Ovary (tissue), 9 donors: Measurements from ENCODE around the gene CYB561. TPM values are rescaled to one million over a fixed set of nuclear protein-coding genes. Genes with fewer than 3 reads are reported as not detected.
"Not testable (repeated sequence)": the region's sequence is repeated elsewhere in the genome, so short reads cannot be mapped to it uniquely, and the experiment has no call there.

ENCODE experiments used
- DNase-seq, 5 donors: peaks; one replicate each; pipeline ENCODE4 v3.0.0-alpha.2; 2019 to 2020
- H3K27ac ChIP-seq, 2 donors: fragments of 200-600 bp; one replicate each; pipeline versions ENCODE4 v1.5.1 to v1.8.0; 2019 to 2022
- H3K27me3 ChIP-seq: fragments of 200-600 bp; one replicate; pipeline ENCODE4 v1.8.0; 2022
- H3K36me3 ChIP-seq: fragments of 200-600 bp; sonication (generic); one replicate; pipeline ENCODE4 v1.5.1; 2019
- H3K4me1 ChIP-seq: one replicate; pipeline ENCODE4 v1.8.1; 2013; ENCODE audit warnings: mild to moderate bottlenecking, moderate library complexity; ENCODE audit not compliant: insufficient read depth
- H3K4me3 ChIP-seq: fragments of 200-600 bp; sonication (generic); one replicate; pipeline ENCODE4 v1.5.1; 2017
- H3K9me3 ChIP-seq, 2 donors: fragments of 200-600 bp in 1 of 2; sonication (generic) in 1 of 2; one replicate each; pipeline versions ENCODE4 v1.5.1 to v1.8.1; 2013 to 2019; ENCODE audit warnings: mild to moderate bottlenecking in 1 of 2, moderate library complexity in 1 of 2
- EP300 ChIP-seq: sonication (generic); formaldehyde crosslinking; IDR thresholded peaks from one replicate; pipeline ENCODE4 v1.6.1; 2017; ENCODE audit warnings: antibody characterized with exemption
- POLR2A ChIP-seq: fragments of 450-650 bp; IDR thresholded peaks from one replicate; pipeline ENCODE4 v1.6.1; 2017; ENCODE audit warnings: antibody characterized with exemption, mild to moderate bottlenecking, moderate library complexity
- WGBS, 3 donors: extraction: QIAGEN DNeasy Blood & Tissue Kit in 1 of 3; methylation state at CpG; one replicate each; pipeline versions ENCODE4 v1.1.5 to v1.1.7; 2013 to 2017; 5-methylcytosine and 5-hydroxymethylcytosine counted together
- intact Hi-C, 4 donors: fragments of 100-400 bp; cut with DNase I; formaldehyde crosslinking; loops; one replicate each; pipeline versions ENCODE4 v1.11.0 to v1.15.1; 2022 to 2023
- polyA plus RNA-seq, 2 donors: library from polyadenylated mRNA; stranded (reverse); fragments of 200-250 nt in 1 of 2; fragments of 350-450 nt in 1 of 2; fragmentation: Illumina TruSeq in 1 of 2; extraction: RNeasy Lipid Tissue Mini Kit (QIAGEN cat#74804) in 1 of 2; gene quantifications; one replicate each; pipeline ENCODE4 v1.2.3, GENCODE V29; 2013 to 2014
- total RNA-seq, 7 donors: library from RNA; depleted of rRNA in 2 of 7; stranded (reverse); fragments of >200 nt in 2 of 7; fragmentation: NEBNext Ultra II Directional in 3 of 7; extraction: Animal tissue kit (Norgen Biotek cat#: 25700) in 3 of 7; gene quantifications; one replicate each; pipeline versions ENCODE4 v1.1.0 to v1.2.4, GENCODE V29; 2016 to 2023
- TF ChIP-seq, protein P1 (sequence below), 3 donors: fragments of 450-650 bp in 2 of 3; fragments of 200-600 bp in 1 of 3; IDR thresholded peaks; one replicate each; pipeline versions ENCODE4 v1.5.1 to v1.8.0; 2016 to 2022; ENCODE audit warnings: antibody characterized with exemption in 3 of 3, mild to moderate bottlenecking in 1 of 3
- donor health status: DM: no; HTN: no; CAD: no; lungs with moderate emphysema.
- donor health status: DM: no; HTN: no; CAD: no.
- donor health status: Bipolar disorder and iron deficiency.
- donor health status: DM: yes; HTN: yes; CAD: no.
- donor health status: DM: no; HTN: no; CAD: no.
- donor health status: DM: yes; HTN: yes; CAD: no.

Gene CYB561
- total and polyA plus RNA-seq, 9 donors: 8.6 to 43.8 (median 15.3) TPM

GRCh38 chr17:63458478-63458877, 12.4 kb upstream of the CYB561 start:
- Histone ChIP-seq H3K27me3 (no peaks in the 10 kb centered on the region), H3K9me3 (no peaks in the 10 kb centered on the region), H3K36me3 (no peaks in the 10 kb centered on the region), H3K4me1 (no peaks in the 10 kb centered on the region), H3K4me3 (no peak overlapping the region), H3K27ac (no peak overlapping the region)
- intact Hi-C loops: no loop called here
- TF ChIP-seq EP300 (no peak), POLR2A (no peak)
- TF ChIP-seq, protein P1, sequence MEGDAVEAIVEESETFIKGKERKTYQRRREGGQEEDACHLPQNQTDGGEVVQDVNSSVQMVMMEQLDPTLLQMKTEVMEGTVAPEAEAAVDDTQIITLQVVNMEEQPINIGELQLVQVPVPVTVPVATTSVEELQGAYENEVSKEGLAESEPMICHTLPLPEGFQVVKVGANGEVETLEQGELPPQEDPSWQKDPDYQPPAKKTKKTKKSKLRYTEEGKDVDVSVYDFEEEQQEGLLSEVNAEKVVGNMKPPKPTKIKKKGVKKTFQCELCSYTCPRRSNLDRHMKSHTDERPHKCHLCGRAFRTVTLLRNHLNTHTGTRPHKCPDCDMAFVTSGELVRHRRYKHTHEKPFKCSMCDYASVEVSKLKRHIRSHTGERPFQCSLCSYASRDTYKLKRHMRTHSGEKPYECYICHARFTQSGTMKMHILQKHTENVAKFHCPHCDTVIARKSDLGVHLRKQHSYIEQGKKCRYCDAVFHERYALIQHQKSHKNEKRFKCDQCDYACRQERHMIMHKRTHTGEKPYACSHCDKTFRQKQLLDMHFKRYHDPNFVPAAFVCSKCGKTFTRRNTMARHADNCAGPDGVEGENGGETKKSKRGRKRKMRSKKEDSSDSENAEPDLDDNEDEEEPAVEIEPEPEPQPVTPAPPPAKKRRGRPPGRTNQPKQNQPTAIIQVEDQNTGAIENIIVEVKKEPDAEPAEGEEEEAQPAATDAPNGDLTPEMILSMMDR (IDR thresholded peaks at IDR 0.05): no peak
- WGBS, 3 donors: 77 to 80% (median 78%) methylated on average over 4 of the region's 4 CpGs
- no peak for DNase-seq

GRCh38 chr17:63455417-63455816, 9.3 kb upstream of the CYB561 start:
- H3K27ac ChIP-seq: no peak overlapping the region

GRCh38 chr17:63454915-63455314, 8.8 kb upstream of the CYB561 start:
- intact Hi-C loops: no loop called here
- Histone ChIP-seq H3K4me1 (no peaks in the 10 kb centered on the region), H3K36me3 (no peaks in the 10 kb centered on the region), H3K27ac (no peak overlapping the region), H3K4me3 (no peak overlapping the region), H3K9me3 (no peaks in the 10 kb centered on the region), H3K27me3 (no peaks in the 10 kb centered on the region)
- TF ChIP-seq EP300 (no peak), POLR2A (no peak)
- TF ChIP-seq, protein P1 (IDR thresholded peaks at IDR 0.05): no peak
- 69 to 77% (median 72%) methylated on average over 5 of the region's 5 CpGs for WGBS, 3 donors
- no peak for DNase-seq

More at GRCh38 chr17:63455417-63455816, 9.3 kb upstream of the CYB561 start:
- intact Hi-C loops: no loop called here
- no peak for DNase-seq
- TF ChIP-seq EP300 (no peak), POLR2A (no peak)
- TF ChIP-seq, protein P1 (IDR thresholded peaks at IDR 0.05): no peak
- Histone ChIP-seq H3K27me3 (no peaks in the 10 kb centered on the region), H3K36me3 (no peaks in the 10 kb centered on the region), H3K4me1 (no peaks in the 10 kb centered on the region), H3K9me3 (no peaks in the 10 kb centered on the region), H3K4me3 (no peak overlapping the region)
- 60 to 67% (median 66%) methylated on average over 4 of the region's 4 CpGs for WGBS, 3 donors

DNA sequence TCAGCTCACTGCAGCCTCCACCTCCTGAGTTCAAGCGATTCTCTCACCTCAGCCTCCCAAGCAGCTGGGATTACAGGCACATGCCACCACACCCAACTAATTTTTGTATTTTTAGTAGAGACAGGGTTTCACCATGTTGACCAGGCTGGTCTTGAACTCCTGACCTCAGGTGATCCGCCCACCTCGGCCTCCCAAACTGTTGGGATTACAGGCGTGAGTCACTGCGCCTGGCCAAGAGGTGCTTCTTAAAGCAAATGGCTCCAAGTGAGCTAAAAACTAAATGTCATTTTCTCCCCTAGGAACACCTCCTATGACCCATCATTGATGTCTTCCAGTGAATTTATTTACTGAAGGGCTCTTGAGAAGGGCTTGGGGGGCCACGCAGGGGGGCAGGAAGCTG, 8.3 kb upstream of the CYB561 start:
- intact Hi-C loops: not testable (repeated sequence)

GRCh38 chr17:63452962-63453551, 7.0 kb upstream of the CYB561 start:
- Histone ChIP-seq H3K27me3 (no peaks in the 10 kb centered on the region), H3K4me1 (no peaks in the 10 kb centered on the region), H3K9me3 (no peaks in the 10 kb centered on the region), H3K4me3 (no peak overlapping the region), H3K36me3 (no peaks in the 10 kb centered on the region), H3K27ac (no peak overlapping the region)
- intact Hi-C loops: no loop called here
- DNase-seq: no peak
- 39 to 56% (median 51%) methylated on average over 7 of the region's 7 CpGs for WGBS, 3 donors
- TF ChIP-seq POLR2A (no peak), EP300 (no peak)
- TF ChIP-seq, protein P1 (IDR thresholded peaks at IDR 0.05): no peak

More for the DNA sequence above, 8.3 kb upstream of the CYB561 start:
- H3K9me3 ChIP-seq, DNase-seq, H3K27me3 ChIP-seq, H3K27ac ChIP-seq, H3K4me3 ChIP-seq, H3K36me3 ChIP-seq, H3K4me1 ChIP-seq: not testable (repeated sequence)
- 66 to 90% (median 71%) methylated on average over 6 of the region's 6 CpGs for WGBS, 3 donors
